Measurements from ENCODE around the gene CEP131. TPM values are rescaled to one million over a fixed set of nuclear protein-coding genes. Genes with fewer than 3 reads are reported as not detected.
A peak's percentile ranks its signal among the peaks of the same experiment; 100 is the strongest.

Gene CEP131
- total and polyA plus RNA-seq, 2 of the 8 experiments (the other 6 are each of a cell fraction or from before 2014, with no cell fraction given) = 5.9 to 23.2 TPM

GRCh38 chr17:81217491-81217890, 5.3 kb downstream of the CEP131 start:
- Histone ChIP-seq H3K23me2 (ENCODE audit: low read depth, low read length) (peaks cover 5% of the 10 kb centered on the region; the same call in 1 of the 2 replicates), H3K9ac (replicated peaks in 1 of 4; ENCODE audit: extremely low read depth in 1 of 4, low read depth in 3 of 4, low read length in 3 of 4) (no peak overlapping the region), H2BK15ac (ENCODE audit: low read length) (no peak overlapping the region), H3K14ac (ENCODE audit: insufficient read length) (no peak overlapping the region), H3K18ac (ENCODE audit: extremely low read depth, low read length) (no peak overlapping the region), H2BK20ac (ENCODE audit: low read length) (no peak overlapping the region), H4K8ac (ENCODE audit: extremely low read depth, insufficient read depth, low read length) (peak overlapping the region; percentile 72; the same call in 1 of the 2 replicates), H3K23ac (ENCODE audit: insufficient read length) (no peak overlapping the region), H2BK5ac (ENCODE audit: low read depth, low read length) (peak overlapping the region; percentile 35; the same call in 1 of the 2 replicates), H2BK12ac (ENCODE audit: low read depth, low read length) (no peak overlapping the region), H2BK120ac (replicated peaks; ENCODE audit: low read depth, low read length) (no peak overlapping the region), H4K5ac (ENCODE audit: insufficient read length, low read depth, low read length) (no peak overlapping the region), H2AK5ac (ENCODE audit: low read depth, low read length) (no peak overlapping the region), H3K4ac (replicated peaks; ENCODE audit: insufficient read length, low read depth, low read length) (no peak overlapping the region), H3K27ac (ENCODE audit: low read depth, low read length) (no peak overlapping the region), H4K91ac (replicated peaks; ENCODE audit: insufficient read length, low read length) (no peak overlapping the region), H3K9me3 (ENCODE audit: insufficient read depth in 2 of 2, low read depth in 1 of 2, low read length in 1 of 2) (no peaks in the 10 kb centered on the region), H2AFZ (ENCODE audit: low read length) (no peak overlapping the region), H3K79me2 (ENCODE audit: control insufficient read depth in 1 of 2, insufficient read depth in 2 of 2, low read length in 2 of 2) (peaks cover 0 to 15% of the 10 kb centered on the region in 2 experiments; a peak in 2 of 4 replicates), H3K4me2 (ENCODE audit: insufficient read depth in 1 of 2, low read depth in 2 of 2, low read length in 2 of 2) (no peak overlapping the region), H3K79me1 (ENCODE audit: low read depth, low read length) (peaks cover 21% of the 10 kb centered on the region), H3K27me3 (replicated peaks in 1 of 4; ENCODE audit: control insufficient read depth in 3 of 4, extremely low read depth in 1 of 4, insufficient read depth in 3 of 4, low read length in 3 of 4) (no peaks in the 10 kb centered on the region), H3K4me3 (ENCODE audit: extremely low read depth in 1 of 4, insufficient read depth in 2 of 4, low read depth in 3 of 4, low read length in 4 of 4) (no peak overlapping the region), H3K4me1 (replicated peaks in 1 of 4; ENCODE audit: control insufficient read depth in 3 of 4, insufficient read depth in 4 of 4, low read length in 3 of 4) (peaks cover 0 to 12% (median 9%) of the 10 kb centered on the region in 4 experiments; a peak in 5 of 7 replicates), H4K20me1 (replicated peaks in 1 of 2; ENCODE audit: control insufficient read depth in 1 of 2, insufficient read depth in 2 of 2, low read length in 2 of 2) (peaks cover 4 to 15% of the 10 kb centered on the region in 2 experiments), H3K56ac (replicated peaks; ENCODE audit: insufficient read length, low read depth, low read length) (no peak overlapping the region), H3K36me3 (ENCODE audit: control insufficient read depth in 2 of 4, insufficient read depth in 4 of 4, low read length in 3 of 4) (peaks cover 0 to 5% (median 0%) of the 10 kb centered on the region in 4 experiments; a peak in 1 of 8 replicates)
- 91% methylated on average over 16 of the region's 18 CpGs; no CpG with 5 or more reads in 1 of the 2 experiments for WGBS, 2 experiments (ENCODE audit: extremely low coverage in 1 of 2, insufficient coverage in 1 of 2, insufficient read length in 1 of 2, insufficient replicate concordance in 2 of 2, low coverage in 1 of 2, low lambda C conversion rate in 2 of 2, missing lambda C conversion rate in 1 of 2)
- ChIA-PET POLR2A (ENCODE audit: partially characterized antibody) (interaction anchor here (1.1 kb wide), 2 partner anchors 14 to 21 kb away, joined by 3 read pairs; no protein-coding TSS in a partner anchor), CTCF (ENCODE audit: partially characterized antibody) (interaction anchor here (0.6 to 1.6 kb wide), 4 partner anchors 13 to 223 kb away, joined by 3 to 4 read pairs (median 4); no protein-coding TSS in a partner anchor)
- TF ChIP-seq JUN (IDR thresholded peaks at IDR 0.05; ENCODE audit: low read depth, low read length) = no peak
- TF ChIP-seq RXRA (IDR thresholded peaks at IDR 0.05; ENCODE audit: insufficient read depth, low read depth, low read length) = no peak
- TF ChIP-seq KDM4A (IDR thresholded peaks at IDR 0.05; ENCODE audit: low read depth, low read length, severe bottlenecking) = no peak
- FAIRE-seq = no peak
- no peak for DNase-seq (ENCODE audit: low read depth in 1 of 2, low spot score in 2 of 2)

All from H1 (cell line).